Measurements from ENCODE around the gene RUNX2.

DNA sequence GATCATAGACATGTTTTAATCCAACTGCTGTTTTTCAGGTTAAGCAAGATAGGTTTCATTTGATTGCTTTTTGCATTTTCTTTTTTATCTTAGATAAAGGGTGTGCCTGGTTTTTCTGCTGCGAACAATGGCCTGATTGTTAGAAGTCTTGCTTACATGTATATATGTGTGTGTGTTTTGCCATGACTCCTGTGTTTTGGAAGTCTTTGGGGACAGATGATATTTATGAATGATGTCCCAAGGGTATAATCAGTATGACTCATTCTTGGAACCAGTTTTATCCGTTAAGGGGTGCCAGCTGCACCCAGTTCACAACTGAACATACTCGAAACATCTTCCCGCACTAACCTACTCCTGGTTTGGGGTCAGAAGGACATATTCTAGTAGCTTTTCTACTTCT lies 279.7 kb downstream of the RUNX2 start:
- TF ChIP-seq EZH2phosphoT487 (IDR thresholded peaks at IDR 0.05) = no peak
- TF ChIP-seq, protein P1, sequence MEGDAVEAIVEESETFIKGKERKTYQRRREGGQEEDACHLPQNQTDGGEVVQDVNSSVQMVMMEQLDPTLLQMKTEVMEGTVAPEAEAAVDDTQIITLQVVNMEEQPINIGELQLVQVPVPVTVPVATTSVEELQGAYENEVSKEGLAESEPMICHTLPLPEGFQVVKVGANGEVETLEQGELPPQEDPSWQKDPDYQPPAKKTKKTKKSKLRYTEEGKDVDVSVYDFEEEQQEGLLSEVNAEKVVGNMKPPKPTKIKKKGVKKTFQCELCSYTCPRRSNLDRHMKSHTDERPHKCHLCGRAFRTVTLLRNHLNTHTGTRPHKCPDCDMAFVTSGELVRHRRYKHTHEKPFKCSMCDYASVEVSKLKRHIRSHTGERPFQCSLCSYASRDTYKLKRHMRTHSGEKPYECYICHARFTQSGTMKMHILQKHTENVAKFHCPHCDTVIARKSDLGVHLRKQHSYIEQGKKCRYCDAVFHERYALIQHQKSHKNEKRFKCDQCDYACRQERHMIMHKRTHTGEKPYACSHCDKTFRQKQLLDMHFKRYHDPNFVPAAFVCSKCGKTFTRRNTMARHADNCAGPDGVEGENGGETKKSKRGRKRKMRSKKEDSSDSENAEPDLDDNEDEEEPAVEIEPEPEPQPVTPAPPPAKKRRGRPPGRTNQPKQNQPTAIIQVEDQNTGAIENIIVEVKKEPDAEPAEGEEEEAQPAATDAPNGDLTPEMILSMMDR (IDR thresholded peaks at IDR 0.05) = no peak
